ENCODE measurements around the gene RNF222. TPM values are rescaled to one million over a fixed set of nuclear protein-coding genes. Genes with fewer than 3 reads are reported as not detected.
A peak's percentile ranks its signal among the peaks of the same experiment; 100 is the strongest.

RNF222 gene
- total RNA-seq, 4 donors from 2014 or later = 8.1 to 21.8 (median 14.9) TPM

GRCh38 chr17:8435245-8436168 lies 37.9 kb upstream of the RNF222 start, which contains the start of gene NDEL1:
NDEL1 (plus strand) TSS chr17:8435884; CDS start chr17:8444272, 8,388 bp downstream.
- H3K9me3 ChIP-seq = no peaks in the 10 kb centered on the region
- peak; percentile 93 for DNase-seq
- WGBS, 2 donors = 9 to 17% methylated on average over 6 to 17 of the region's 68 CpGs
- H3K4me3 ChIP-seq = peak within 1 kb of the TSS; percentile 77 to 86 (median 82)
- TF ChIP-seq CTCF (IDR thresholded peaks at IDR 0.05) = peak in 1 of 6 experiments; percentile 3
- peak; percentile 34 to 100 (median 100) for TF ChIP-seq POLR2A (IDR thresholded peaks at IDR 0.05)
- H3K27ac ChIP-seq = peak within 1 kb of the TSS; percentile 99 to 100 (median 99)
- H3K4me1 ChIP-seq = peaks cover 0 to 33% (median 4%) of the 10 kb centered on the region in 3 donors
- intact Hi-C loops (cut with DNase I) = no loop called here
- H3K36me3 ChIP-seq = peaks cover 0 to 27% (median 0%) of the 10 kb centered on the region in 3 donors
- no peaks in the 10 kb centered on the region for H3K27me3 ChIP-seq

GRCh38 chr17:8430966-8431365 lies 33.3 kb upstream of the RNF222 start:
- intact Hi-C loops (cut with DNase I) = no loop called here
- Histone ChIP-seq H3K9me3 (no peaks in the 10 kb centered on the region), H3K4me1 (peaks cover 0 to 13% (median 0%) of the 10 kb centered on the region in 3 donors), H3K27ac (peak overlapping the region; percentile 7 to 82 (median 37)), H3K4me3 (no peak overlapping the region), H3K36me3 (no peaks in the 10 kb centered on the region), H3K27me3 (no peaks in the 10 kb centered on the region)
- 24 to 33% methylated on average over 5 to 7 of the region's 7 CpGs for WGBS, 2 donors
- no peak for TF ChIP-seq CTCF (IDR thresholded peaks at IDR 0.05)
- no peak for TF ChIP-seq POLR2A (IDR thresholded peaks at IDR 0.05)
- no peak for DNase-seq

GRCh38 chr17:8426802-8427201 lies 29.2 kb upstream of the RNF222 start:
- H3K27ac ChIP-seq = peak overlapping the region in 1 of 4 donors; percentile 7

GRCh38 chr17:8426094-8426720 lies 28.6 kb upstream of the RNF222 start:
- Histone ChIP-seq H3K4me3 (no peak overlapping the region), H3K9me3 (no peaks in the 10 kb centered on the region), H3K36me3 (no peaks in the 10 kb centered on the region), H3K4me1 (peaks cover 0 to 12% (median 0%) of the 10 kb centered on the region in 3 donors), H3K27ac (peak overlapping the region in 2 of 4 donors; percentile 7 to 17), H3K27me3 (no peaks in the 10 kb centered on the region)
- TF ChIP-seq CTCF (IDR thresholded peaks at IDR 0.05) (no peak), POLR2A (IDR thresholded peaks at IDR 0.05) (no peak)
- intact Hi-C loops (cut with DNase I) = no loop called here
- WGBS, 2 donors = 40 to 45% methylated on average over 5 to 6 of the region's 6 CpGs
- no peak for DNase-seq

More at GRCh38 chr17:8426802-8427201, 29.2 kb upstream of the RNF222 start:
- intact Hi-C loops (cut with DNase I) = no loop called here
- no peak for DNase-seq
- H3K4me3 ChIP-seq = no peak overlapping the region
- H3K27me3 ChIP-seq = no peaks in the 10 kb centered on the region
- TF ChIP-seq CTCF (IDR thresholded peaks at IDR 0.05) = no peak
- TF ChIP-seq POLR2A (IDR thresholded peaks at IDR 0.05) = no peak
- H3K4me1 ChIP-seq = peaks cover 0 to 10% (median 0%) of the 10 kb centered on the region in 3 donors
- H3K36me3 ChIP-seq = no peaks in the 10 kb centered on the region
- WGBS, 2 donors = 80 to 98% methylated on average over 2 to 3 of the region's 3 CpGs
- H3K9me3 ChIP-seq = no peaks in the 10 kb centered on the region

GRCh38 chr17:8421571-8421970 lies 23.9 kb upstream of the RNF222 start:
- DNase-seq = no peak
- Histone ChIP-seq H3K9me3 (no peaks in the 10 kb centered on the region), H3K27ac (no peak overlapping the region), H3K27me3 (no peaks in the 10 kb centered on the region), H3K36me3 (no peaks in the 10 kb centered on the region), H3K4me1 (peaks cover 0 to 29% (median 7%) of the 10 kb centered on the region in 3 donors), H3K4me3 (no peak overlapping the region)
- intact Hi-C loops (cut with DNase I) = no loop called here
- TF ChIP-seq CTCF (IDR thresholded peaks at IDR 0.05) = no peak
- 40 to 48% methylated on average over 3 of the region's 3 CpGs for WGBS, 2 donors

Data from esophagus squamous epithelium (tissue), 5 donors.